ENCODE results near the gene PPFIBP2.

- TF ChIP-seq, protein P1, sequence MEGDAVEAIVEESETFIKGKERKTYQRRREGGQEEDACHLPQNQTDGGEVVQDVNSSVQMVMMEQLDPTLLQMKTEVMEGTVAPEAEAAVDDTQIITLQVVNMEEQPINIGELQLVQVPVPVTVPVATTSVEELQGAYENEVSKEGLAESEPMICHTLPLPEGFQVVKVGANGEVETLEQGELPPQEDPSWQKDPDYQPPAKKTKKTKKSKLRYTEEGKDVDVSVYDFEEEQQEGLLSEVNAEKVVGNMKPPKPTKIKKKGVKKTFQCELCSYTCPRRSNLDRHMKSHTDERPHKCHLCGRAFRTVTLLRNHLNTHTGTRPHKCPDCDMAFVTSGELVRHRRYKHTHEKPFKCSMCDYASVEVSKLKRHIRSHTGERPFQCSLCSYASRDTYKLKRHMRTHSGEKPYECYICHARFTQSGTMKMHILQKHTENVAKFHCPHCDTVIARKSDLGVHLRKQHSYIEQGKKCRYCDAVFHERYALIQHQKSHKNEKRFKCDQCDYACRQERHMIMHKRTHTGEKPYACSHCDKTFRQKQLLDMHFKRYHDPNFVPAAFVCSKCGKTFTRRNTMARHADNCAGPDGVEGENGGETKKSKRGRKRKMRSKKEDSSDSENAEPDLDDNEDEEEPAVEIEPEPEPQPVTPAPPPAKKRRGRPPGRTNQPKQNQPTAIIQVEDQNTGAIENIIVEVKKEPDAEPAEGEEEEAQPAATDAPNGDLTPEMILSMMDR (IDR thresholded peaks at IDR 0.05) = no peak
- TF ChIP-seq EZH2 (IDR thresholded peaks at IDR 0.05) = no peak
These were observed 71.1 kb downstream of the PPFIBP2 start for GRCh38 chr11:7584910-7585309.

Measured in neural progenitor cell (in vitro differentiated cells).